ENCODE measurements around the gene SYDE2. TPM values are rescaled to one million over a fixed set of nuclear protein-coding genes. Genes with fewer than 3 reads are reported as not detected.
"Not testable (repeated sequence)": the region's sequence is repeated elsewhere in the genome, so short reads cannot be mapped to it uniquely, and the experiment has no call there.

SYDE2 gene
- 9.2 and 12.0 TPM in 2 replicates for total RNA-seq (2014; rRNA removed; shearing (Covaris generic))

GRCh38 chr1:85200463-85201339 lies at the start of gene SYDE2:
TSS of gene SYDE2 (minus strand) at chr1:85201016. CDS start at chr1:85200996, 20 bp downstream.
- in situ Hi-C loops (cut with HindIII; ENCODE audit: low sequenced_read_pairs), result no loop called here
- no peak for DNase-seq (ENCODE audit: low spot score)

- in situ Hi-C loops (cut with HindIII; ENCODE audit: low sequenced_read_pairs), result not testable (repeated sequence)
Measured at GRCh38 chr1:85249042-85249441, 48.2 kb upstream of the SYDE2 start.

GRCh38 chr1:85245891-85246290 lies 45.1 kb upstream of the SYDE2 start:
- in situ Hi-C loops (cut with HindIII; ENCODE audit: low sequenced_read_pairs), result no loop called here
- no peak for DNase-seq (ENCODE audit: low spot score)

More at GRCh38 chr1:85249042-85249441, 48.2 kb upstream of the SYDE2 start:
- not testable (repeated sequence) for DNase-seq (ENCODE audit: low spot score)

- DNase-seq (ENCODE audit: low spot score), result no peak
- in situ Hi-C loops (cut with HindIII; ENCODE audit: low sequenced_read_pairs), result no loop called here
Measured at GRCh38 chr1:85245456-85245855, 44.6 kb upstream of the SYDE2 start.

- in situ Hi-C loops (cut with HindIII; ENCODE audit: low sequenced_read_pairs), result no loop called here
- no peak for DNase-seq (ENCODE audit: low spot score)
Measured at GRCh38 chr1:85244271-85245061, 43.6 kb upstream of the SYDE2 start.

- no peak for DNase-seq (ENCODE audit: low spot score)
- in situ Hi-C loops (cut with HindIII; ENCODE audit: low sequenced_read_pairs), result no loop called here
Measured at GRCh38 chr1:85243372-85243771, 42.6 kb upstream of the SYDE2 start.

- in situ Hi-C loops (cut with HindIII; ENCODE audit: low sequenced_read_pairs), result no loop called here
- no peak for DNase-seq (ENCODE audit: low spot score)
Measured at GRCh38 chr1:85240643-85241042, 39.8 kb upstream of the SYDE2 start.

- DNase-seq (ENCODE audit: low spot score), result no peak
- in situ Hi-C loops (cut with HindIII; ENCODE audit: low sequenced_read_pairs), result no loop called here
Measured at GRCh38 chr1:85240174-85240601, 39.4 kb upstream of the SYDE2 start.

- in situ Hi-C loops (cut with HindIII; ENCODE audit: low sequenced_read_pairs), result no loop called here
- DNase-seq (ENCODE audit: low spot score), result no peak
Measured at GRCh38 chr1:85237613-85238012, 36.8 kb upstream of the SYDE2 start.

- peak; percentile 7 for DNase-seq (ENCODE audit: low spot score)
- in situ Hi-C loops (cut with HindIII; ENCODE audit: low sequenced_read_pairs), result no loop called here
Measured at GRCh38 chr1:85230305-85230977, 29.6 kb upstream of the SYDE2 start.

GRCh38 chr1:85229574-85230097 lies 28.8 kb upstream of the SYDE2 start:
- in situ Hi-C loops (cut with HindIII; ENCODE audit: low sequenced_read_pairs), result no loop called here
- no peak for DNase-seq (ENCODE audit: low spot score)

- in situ Hi-C loops (cut with HindIII; ENCODE audit: low sequenced_read_pairs), result no loop called here
- no peak for DNase-seq (ENCODE audit: low spot score)
Measured at GRCh38 chr1:85228972-85229371, 28.2 kb upstream of the SYDE2 start.

GRCh38 chr1:85225624-85226380 lies 25.0 kb upstream of the SYDE2 start:
- in situ Hi-C loops (cut with HindIII; ENCODE audit: low sequenced_read_pairs), result no loop called here
- no peak for DNase-seq (ENCODE audit: low spot score)

- no peak for DNase-seq (ENCODE audit: low spot score)
- in situ Hi-C loops (cut with HindIII; ENCODE audit: low sequenced_read_pairs), result no loop called here
Measured at GRCh38 chr1:85224734-85225623, 24.2 kb upstream of the SYDE2 start.

- in situ Hi-C loops (cut with HindIII; ENCODE audit: low sequenced_read_pairs), result no loop called here
- no peak for DNase-seq (ENCODE audit: low spot score)
Measured at GRCh38 chr1:85224295-85224694, 23.5 kb upstream of the SYDE2 start.

GRCh38 chr1:85223334-85223733 lies 22.5 kb upstream of the SYDE2 start:
- in situ Hi-C loops (cut with HindIII; ENCODE audit: low sequenced_read_pairs), result no loop called here
- no peak for DNase-seq (ENCODE audit: low spot score)

GRCh38 chr1:85220756-85221201 lies 20.0 kb upstream of the SYDE2 start:
- no peak for DNase-seq (ENCODE audit: low spot score)
- in situ Hi-C loops (cut with HindIII; ENCODE audit: low sequenced_read_pairs), result no loop called here

All from G401 (cell line).